Fibroblast of lung (primary cell): ENCODE results near the gene HNRNPA0.

Source experiments
- CTCF ChIP-seq, 2 donors: IDR thresholded peaks in 1 of 2; conservative IDR thresholded peaks in 1 of 2; 1 replicate in 1 of 2; 2 replicates in 1 of 2; pipeline ENCODE4 v1.5.1; 2011 to 2012; ENCODE audit warnings: low read length in 2 of 2, control low read depth in 1 of 2, inconsistent platforms in 1 of 2, low read depth in 1 of 2, mild to moderate bottlenecking in 1 of 2
- EZH2 ChIP-seq: IDR thresholded peaks from 2 replicates; pipeline ENCODE4 v1.5.1; 2012; ENCODE audit warnings: low read length, control low read depth, mild to moderate bottlenecking; ENCODE audit errors: missing control alignments

DNA sequence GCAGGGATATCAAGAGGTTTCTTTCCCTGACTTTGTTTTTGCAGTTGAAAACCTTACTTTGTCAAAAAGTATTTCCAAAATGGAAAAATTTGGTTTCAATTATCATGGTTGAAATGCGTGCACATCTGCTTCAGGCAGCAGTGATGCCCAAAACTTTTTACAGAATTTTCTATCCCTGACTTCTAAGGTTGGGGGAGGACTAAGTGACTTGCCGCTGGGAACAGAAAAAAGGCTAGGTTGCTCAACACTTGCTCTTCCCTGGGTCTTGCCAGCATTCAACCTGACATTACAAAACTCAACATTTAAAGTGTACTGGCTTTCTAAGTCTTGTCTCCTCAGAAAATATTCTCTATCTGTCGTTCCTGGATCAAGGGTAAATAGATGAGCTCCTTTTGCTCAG lies 23.0 kb downstream of the HNRNPA0 start:
- TF ChIP-seq CTCF (conservative IDR thresholded peaks at IDR 0.05 in 1 of 2, IDR thresholded peaks at IDR 0.05 in 1 of 2; ENCODE audit: low read depth in 1 of 2, low read length in 2 of 2) (no peak), EZH2 (no peak)
